Measurements from ENCODE around the gene CA11. TPM values are rescaled to one million over a fixed set of nuclear protein-coding genes. Genes with fewer than 3 reads are reported as not detected.
"Not testable (repeated sequence)": the region's sequence is repeated elsewhere in the genome, so short reads cannot be mapped to it uniquely, and the experiment has no call there.

CA11 gene
- total RNA-seq (2014; rRNA removed; shearing (Covaris generic)), result 2.3 and 5.8 TPM in 2 replicates

DNA sequence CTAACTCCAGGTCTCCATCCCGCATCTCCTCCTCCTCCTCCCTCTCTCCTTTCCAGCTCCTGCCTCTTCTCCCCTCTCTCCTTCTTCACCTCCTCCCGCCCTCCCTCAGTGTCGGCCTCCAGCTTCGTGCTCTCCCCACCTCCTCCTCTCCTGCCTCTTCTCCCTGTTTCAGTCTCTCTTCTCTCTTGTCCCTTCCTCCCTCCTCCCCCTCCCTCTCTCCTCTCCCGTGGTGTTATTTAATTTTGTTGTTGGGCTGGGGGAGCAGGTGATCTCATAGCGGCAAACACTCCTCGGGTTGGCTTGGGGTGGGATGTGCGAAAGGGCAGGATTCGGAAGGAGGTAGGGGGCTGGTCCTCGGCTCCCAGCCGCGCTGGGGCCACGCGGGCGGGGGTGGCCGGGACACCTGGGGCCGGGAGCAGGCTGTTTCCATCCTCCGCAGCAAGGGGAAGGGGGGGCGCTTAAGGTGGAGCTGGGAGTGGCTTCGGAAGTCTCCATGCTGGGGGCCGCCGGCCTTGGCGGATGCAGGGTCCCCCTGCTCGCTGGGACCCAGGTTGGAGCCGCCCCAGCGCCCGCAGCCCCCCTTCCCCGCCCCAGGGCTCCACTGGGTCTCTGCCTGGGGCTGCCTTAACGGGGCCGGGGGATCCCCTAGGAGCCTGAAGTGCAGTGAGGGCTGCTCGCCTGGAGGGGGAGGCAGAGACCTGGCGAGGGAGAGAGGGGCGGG is at the start of gene CA11:
TSS of gene CA11 (minus strand) at position 187 of the 721 bp plus-strand sequence. CDS start 555 bp downstream, outside the sequence.
- peak; percentile 55 for DNase-seq (ENCODE audit: low spot score)

GRCh38 chr19:48693629-48694028 is 47.6 kb upstream of the CA11 start:
- not testable (repeated sequence) for DNase-seq (ENCODE audit: low spot score)

DNA sequence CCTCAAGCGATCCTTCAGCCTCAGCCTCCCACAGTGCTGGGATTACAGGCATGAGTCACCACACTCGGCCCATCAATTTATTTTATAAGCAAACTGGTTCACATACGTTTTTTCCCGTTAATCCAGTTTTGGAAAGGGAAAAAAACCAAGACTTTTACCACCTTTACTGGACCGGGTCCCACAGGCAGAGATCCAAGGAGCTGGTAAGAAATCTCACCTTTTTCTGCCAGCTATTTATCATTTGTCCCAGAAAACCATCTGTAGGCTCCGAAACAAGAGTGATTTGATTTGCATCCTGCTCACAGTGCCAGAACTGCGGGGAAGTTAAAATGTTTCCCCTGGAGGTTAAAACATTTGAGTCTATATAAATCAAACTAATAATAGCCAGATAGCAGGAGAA is 43.5 kb upstream of the CA11 start:
- no peak for DNase-seq (ENCODE audit: low spot score)

GRCh38 chr19:48687776-48688175 is 41.8 kb upstream of the CA11 start:
- no peak for DNase-seq (ENCODE audit: low spot score)

GRCh38 chr19:48686637-48687036 is 40.6 kb upstream of the CA11 start:
- DNase-seq (ENCODE audit: low spot score), result not testable (repeated sequence)

DNA sequence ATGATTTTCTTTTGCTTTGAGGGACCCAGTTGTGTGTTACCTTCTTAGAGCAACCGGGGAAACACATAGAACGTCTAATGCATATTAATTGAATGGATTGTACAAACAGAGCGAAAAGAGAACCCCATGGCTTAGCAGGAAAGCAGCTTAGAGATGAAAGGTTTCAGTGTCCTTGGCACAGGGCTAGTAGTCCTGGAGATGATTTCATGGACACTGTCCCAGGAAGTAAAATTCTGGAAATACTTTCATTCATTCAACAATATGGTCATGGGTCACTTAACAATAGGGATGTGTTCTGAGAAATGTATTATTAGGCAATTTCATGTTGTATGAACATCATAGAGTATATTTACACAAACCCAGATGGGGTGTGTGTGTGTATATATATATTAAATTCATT is 40.1 kb upstream of the CA11 start:
- no peak for DNase-seq (ENCODE audit: low spot score)

DNA sequence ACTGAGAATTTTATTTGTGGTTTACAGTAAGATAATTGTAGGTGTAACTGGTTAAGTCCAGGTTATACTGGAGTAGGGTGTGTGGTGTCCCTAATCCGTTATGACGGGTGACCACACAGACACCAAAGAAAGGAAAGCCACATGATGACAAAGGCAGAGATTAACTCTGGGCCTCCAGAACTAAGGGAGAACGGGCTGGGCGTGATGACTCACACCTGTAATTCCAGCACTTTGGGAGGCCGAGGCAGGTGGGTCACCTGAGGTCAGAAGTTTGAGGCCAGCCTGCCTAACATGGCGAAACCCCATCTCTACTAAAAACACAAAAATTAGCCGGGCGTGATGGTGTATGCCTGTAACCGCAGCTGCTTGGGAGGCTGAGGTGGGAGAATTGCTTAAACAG is 39.6 kb upstream of the CA11 start:
- DNase-seq (ENCODE audit: low spot score), result peak; percentile 57

GRCh38 chr19:48683349-48683748 is 37.4 kb upstream of the CA11 start:
- no peak for DNase-seq (ENCODE audit: low spot score)

- peak; percentile 80 for DNase-seq (ENCODE audit: low spot score)
Measured at GRCh38 chr19:48681127-48681470, 35.1 kb upstream of the CA11 start.

DNA sequence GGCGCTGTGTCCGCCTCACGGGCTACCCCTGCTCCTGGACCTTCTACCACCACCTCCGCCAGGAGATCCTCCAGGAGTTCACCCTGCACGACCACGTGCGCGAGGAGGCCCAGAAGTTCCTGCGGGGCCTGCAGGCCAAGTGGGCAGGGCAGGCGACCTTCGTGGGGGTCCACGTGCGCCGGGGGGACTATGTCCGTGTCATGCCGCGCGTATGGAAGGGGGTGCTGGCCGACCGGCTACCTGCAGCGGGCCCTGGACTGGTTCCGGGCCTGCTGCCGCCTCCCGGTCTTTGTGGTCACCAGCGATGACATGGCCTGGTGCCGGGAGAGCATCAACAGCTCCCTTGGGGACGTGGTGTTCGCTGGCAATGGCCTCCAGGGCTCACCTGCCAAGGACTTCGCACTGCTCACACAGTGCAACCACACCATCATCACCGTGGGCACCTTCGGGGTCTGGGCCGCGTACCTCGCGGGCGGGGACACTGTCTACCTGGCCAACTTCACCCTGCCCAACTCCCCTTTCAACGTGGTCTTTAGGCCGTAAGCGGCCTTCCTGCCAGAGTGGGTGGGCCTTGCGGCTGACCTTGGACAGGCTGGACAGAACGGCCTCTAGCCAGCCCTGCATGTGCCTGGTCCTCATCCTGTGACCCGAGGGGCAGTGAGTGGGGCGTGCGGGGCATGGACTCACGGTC is 34.6 kb upstream of the CA11 start:
- DNase-seq (ENCODE audit: low spot score), result no peak

GRCh38 chr19:48680006-48680405 is 34.0 kb upstream of the CA11 start:
- not testable (repeated sequence) for DNase-seq (ENCODE audit: low spot score)

- DNase-seq (ENCODE audit: low spot score), result no peak
Measured at GRCh38 chr19:48678201-48678600, 32.2 kb upstream of the CA11 start.

DNA sequence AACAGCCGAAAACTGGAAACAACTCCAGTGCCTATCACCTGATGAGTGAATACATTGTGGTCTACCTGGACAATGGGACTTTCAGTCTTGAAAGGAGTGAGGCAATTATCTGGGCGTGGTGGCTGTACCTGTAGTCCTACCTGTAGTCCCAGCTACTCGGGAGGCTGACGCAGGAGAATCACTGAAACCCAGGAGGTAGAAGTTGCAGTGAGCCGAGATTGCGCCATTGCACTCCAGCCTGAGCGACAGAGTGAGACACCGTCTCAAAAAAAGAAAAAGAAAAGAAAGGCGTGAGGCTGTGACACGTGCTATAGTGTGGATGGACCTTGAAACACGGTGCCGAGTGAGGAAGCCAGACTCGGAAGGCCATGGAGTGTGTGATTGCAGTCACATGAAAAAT is 30.9 kb upstream of the CA11 start:
- DNase-seq (ENCODE audit: low spot score), result no peak

DNA sequence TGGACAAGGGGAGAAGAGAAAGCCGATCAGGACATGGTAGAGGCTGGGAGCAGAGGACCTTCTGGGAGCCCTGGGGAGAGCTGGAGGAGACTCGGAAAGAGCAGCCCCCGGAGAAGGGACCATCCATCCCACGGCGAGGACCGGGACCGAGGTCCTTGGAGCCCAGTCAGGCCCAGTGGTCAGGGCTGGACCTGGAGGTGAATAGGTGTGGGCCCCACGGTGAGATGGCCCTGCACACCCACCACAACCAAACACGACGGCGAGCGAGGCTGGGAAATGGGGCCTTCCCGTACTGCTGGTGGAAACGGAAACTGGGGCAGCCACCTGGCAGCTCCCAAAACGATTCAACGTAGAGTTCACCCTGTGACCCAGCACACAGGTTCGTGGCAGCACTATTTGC is 30.5 kb upstream of the CA11 start:
- DNase-seq (ENCODE audit: low spot score), result no peak

GRCh38 chr19:48674921-48675824 is 29.2 kb upstream of the CA11 start:
- DNase-seq (ENCODE audit: low spot score), result peak; percentile 53

DNA sequence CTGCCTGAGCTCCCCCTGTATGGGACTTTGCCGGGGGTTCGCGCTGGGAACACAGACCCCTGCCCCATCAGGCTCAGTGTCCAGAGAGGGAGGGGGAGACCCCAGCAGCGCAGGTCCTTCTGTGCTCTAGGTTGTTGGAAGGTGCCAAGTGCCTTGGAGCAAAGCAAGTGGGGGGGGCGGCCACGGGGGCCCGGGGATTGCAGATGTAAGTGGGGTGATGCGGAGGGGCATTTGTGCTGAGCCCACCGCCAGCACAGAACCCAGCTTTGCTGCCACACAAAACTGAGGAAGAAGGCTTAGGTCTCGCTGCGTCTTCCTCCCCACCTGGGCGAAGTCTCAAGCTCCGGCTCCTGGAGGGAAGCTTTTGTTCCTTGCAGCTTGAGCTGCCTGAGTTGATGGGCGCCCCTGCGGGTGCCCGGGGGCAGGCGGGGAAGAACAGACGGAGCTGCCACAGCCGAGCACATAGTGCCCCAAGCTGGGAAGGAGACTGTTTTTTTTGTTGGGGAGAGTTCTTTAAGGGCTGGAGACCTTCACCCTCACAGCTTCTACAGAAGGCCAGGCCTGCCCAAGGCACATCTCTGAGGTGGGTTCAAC is 28.3 kb upstream of the CA11 start:
- no peak for DNase-seq (ENCODE audit: low spot score)

DNA sequence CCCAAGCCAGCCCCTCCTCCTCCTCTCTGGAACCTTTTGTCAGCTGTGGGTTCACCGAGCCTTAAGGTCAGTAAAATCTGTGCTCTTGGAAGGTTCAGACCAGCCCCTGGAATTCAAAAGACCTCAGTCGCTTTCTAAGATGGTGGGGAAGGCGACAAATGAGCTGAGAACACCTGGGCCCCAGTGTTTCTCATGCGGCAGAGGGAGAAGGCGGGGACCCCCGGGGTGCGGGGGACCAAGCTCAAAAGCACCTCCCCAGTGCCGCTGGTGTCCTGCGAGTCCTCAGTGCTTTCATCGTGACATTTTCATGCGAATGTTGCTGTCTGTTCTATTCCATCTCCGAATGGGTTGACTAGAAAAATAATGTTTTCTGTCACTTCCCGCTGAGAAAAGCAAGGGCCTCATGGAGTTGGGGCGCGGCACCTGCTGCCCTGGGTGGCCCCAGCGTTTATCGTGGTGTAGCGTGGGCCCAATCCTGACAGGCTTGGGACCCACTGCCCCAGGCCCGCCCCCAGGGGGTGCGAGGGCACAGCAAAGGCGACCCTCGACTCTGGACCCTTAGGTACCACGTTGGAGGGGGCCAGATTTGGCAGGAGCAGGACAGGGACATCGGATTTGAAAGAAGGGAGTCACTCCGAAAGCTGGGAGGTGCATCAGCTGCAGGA is 27.6 kb upstream of the CA11 start:
- DNase-seq (ENCODE audit: low spot score), result no peak

GRCh38 chr19:48672994-48673393 is 27.0 kb upstream of the CA11 start, which contains the start of gene NTN5:
TSS of gene NTN5 (minus strand) at chr19:48673017. CDS start at chr19:48670986, 2,031 bp downstream.
- no peak for DNase-seq (ENCODE audit: low spot score)

GRCh38 chr19:48671446-48671995 is 25.5 kb upstream of the CA11 start:
- no peak for DNase-seq (ENCODE audit: low spot score)

- no peak for DNase-seq (ENCODE audit: low spot score)
Measured at GRCh38 chr19:48670699-48671445, 24.9 kb upstream of the CA11 start.

Data from A172 (cell line).